Measurements from ENCODE around the gene SLC25A21. TPM values are rescaled to one million over a fixed set of nuclear protein-coding genes. Genes with fewer than 3 reads are reported as not detected.

The SLC25A21 gene
- total RNA-seq, 1 experiment from 2014 or later: 7.1 TPM

- WGBS (ENCODE audit: extremely low coverage, insufficient read length, low lambda C conversion rate): no CpG with 5 or more reads among the region's 1 CpG
- Histone ChIP-seq H3K4me2 (ENCODE audit: insufficient read depth, insufficient read length, low read length) (no peak overlapping the region), H4K91ac (ENCODE audit: insufficient read length, low read depth, low read length) (no peak overlapping the region)
Measured at GRCh38 chr14:36988568-36988967, 183.8 kb downstream of the SLC25A21 start.

More at GRCh38 chr14:36988568-36988967, 183.8 kb downstream of the SLC25A21 start:
- Histone ChIP-seq H3K27me3 (ENCODE audit: insufficient read depth, low read length) (no peaks in the 10 kb centered on the region), H3K23me2 (ENCODE audit: insufficient read length, low read depth, low read length, poor library complexity, severe bottlenecking) (no peaks in the 10 kb centered on the region), H2BK12ac (ENCODE audit: insufficient read length, low read depth, low read length) (no peak overlapping the region), H3K9me3 (ENCODE audit: control insufficient read depth, low read depth, low read length) (no peaks in the 10 kb centered on the region), H2BK120ac (ENCODE audit: low read depth, low read length, poor library complexity, severe bottlenecking) (no peak overlapping the region), H3K56ac (ENCODE audit: insufficient read length, low read depth, low read length) (no peak overlapping the region), H4K5ac (ENCODE audit: insufficient read length, low read depth, low read length) (no peak overlapping the region), H3K9ac (ENCODE audit: extremely low read depth, insufficient read length, low read length) (no peak overlapping the region), H3K79me2 (ENCODE audit: insufficient read depth, low read length) (no peaks in the 10 kb centered on the region), H3K18ac (ENCODE audit: insufficient read length, low read depth, low read length) (no peak overlapping the region), H2AK5ac (ENCODE audit: insufficient read length, low read length) (no peak overlapping the region), H2BK15ac (ENCODE audit: low read depth, low read length) (no peak overlapping the region), H3K14ac (ENCODE audit: insufficient read depth, low read length) (no peak overlapping the region), H3T11ph (ENCODE audit: low read length) (no peak overlapping the region), H3K4me1 (ENCODE audit: insufficient read depth, low read length) (no peaks in the 10 kb centered on the region), H2AFZ (ENCODE audit: low read length) (no peak overlapping the region), H3K23ac (ENCODE audit: insufficient read length, low read depth, low read length) (no peak overlapping the region), H3K27ac (ENCODE audit: insufficient read length, low read depth, low read length) (no peak overlapping the region), H2BK20ac (ENCODE audit: low read depth, low read length, poor library complexity, severe bottlenecking) (no peak overlapping the region), H4K8ac (replicated peaks; ENCODE audit: insufficient read length, low read depth, low read length) (no peak overlapping the region), H3K79me1 (ENCODE audit: insufficient read depth, low read depth, low read length, poor library complexity, severe bottlenecking) (no peaks in the 10 kb centered on the region), H3K4ac (ENCODE audit: low read depth, low read length) (no peak overlapping the region), H2BK5ac (ENCODE audit: insufficient read length, low read length) (no peak overlapping the region), H4K20me1 (ENCODE audit: control insufficient read depth, insufficient read depth, insufficient read length) (no peaks in the 10 kb centered on the region)
- H3K27ac Mint-ChIP-seq: no peak overlapping the region
- no peak for TF ChIP-seq CTCF (conservative IDR thresholded peaks at IDR 0.05)
- no peaks in the 10 kb centered on the region for H3K27me3 Mint-ChIP-seq (ENCODE audit: low read depth)
- no peaks in the 10 kb centered on the region for H3K9me3 Mint-ChIP-seq
- no peak overlapping the region for H3K4me3 Mint-ChIP-seq
- 0 out of 4 replicates have a peak, but pooled peaks cover 2 to 3% of the 10 kb centered on the region in 2 experiments for H3K4me1 Mint-ChIP-seq
- H3K36me3 Mint-ChIP-seq (ENCODE audit: insufficient read depth in 1 of 3, low read depth in 3 of 3): no peaks in the 10 kb centered on the region
- DNase-seq: no peak

All from H9 (cell line).